Stimulated activated CD4-positive, alpha-beta T cell treated with anti-CD3 and anti-CD28 coated beads, Interleukin-4, amount 100 ng/mL, for 48 hours (primary cell): Measurements from ENCODE around the gene ADCY3.

Source experiments
- DNase-seq, 2 donors: peaks; one replicate each; pipeline ENCODE4 v3.0.0-alpha.2; 2020; ENCODE audit warnings: low read depth in 2 of 2

The ADCY3 gene

DNA sequence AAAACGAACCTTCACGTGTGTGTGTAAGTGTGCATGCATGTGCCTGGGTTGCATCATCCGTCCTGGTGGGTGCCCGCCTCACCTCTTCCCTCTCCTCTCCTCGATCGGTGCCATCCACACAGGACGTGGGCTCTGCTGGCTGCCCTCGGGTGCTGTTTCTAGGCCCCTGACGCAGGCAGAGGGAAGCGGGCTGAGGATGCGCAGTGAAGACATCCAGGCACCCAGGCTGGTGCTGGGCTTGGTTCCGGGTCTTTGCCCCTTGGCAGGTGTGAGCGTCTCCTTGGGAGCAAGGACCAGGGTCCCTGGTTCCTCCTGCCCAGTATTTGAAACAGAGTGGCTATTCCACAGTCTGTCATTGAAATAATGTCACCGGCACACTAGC lies 6.2 kb upstream of the ADCY3 start:
- no peak for DNase-seq

DNA sequence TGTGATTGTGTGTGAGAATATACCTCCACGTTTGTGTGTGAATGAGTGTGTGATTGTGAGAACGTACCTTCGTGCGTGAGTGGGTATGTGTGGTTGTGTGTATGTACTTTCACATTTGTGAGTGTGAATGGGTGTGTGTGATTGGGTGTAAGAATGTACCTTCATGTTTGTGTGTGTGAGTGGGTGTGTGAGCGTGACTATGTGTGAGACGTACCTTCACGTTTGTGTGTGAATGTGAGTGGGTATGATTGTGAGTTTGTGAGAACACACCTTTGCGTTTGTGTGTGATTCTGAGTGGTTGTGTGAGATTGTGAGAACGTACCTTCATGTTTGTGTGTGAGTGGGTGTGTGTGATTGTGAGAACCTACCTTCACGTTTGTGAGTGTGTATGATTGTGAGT lies 5.8 kb upstream of the ADCY3 start:
- DNase-seq, result no peak

DNA sequence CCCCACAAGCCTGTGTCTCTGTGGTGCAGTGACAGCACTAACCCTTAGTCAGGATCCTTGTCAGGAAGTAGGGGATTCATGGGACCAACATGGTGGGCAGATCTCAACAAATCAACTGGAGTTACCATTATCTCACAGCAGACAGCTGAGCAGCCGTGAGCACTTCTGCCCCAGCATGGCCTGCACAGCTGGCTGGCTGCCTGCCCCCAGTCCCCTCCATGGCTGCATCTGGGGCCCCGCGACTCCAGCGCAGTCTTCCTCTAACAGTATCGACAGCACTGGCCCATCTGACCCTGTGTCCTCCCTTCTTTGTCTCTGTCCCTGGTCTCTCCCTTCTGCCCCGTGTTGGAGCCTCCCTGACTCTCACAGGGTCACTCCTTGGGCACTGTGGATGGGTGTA lies 4.7 kb upstream of the ADCY3 start:
- no peak for DNase-seq

DNA sequence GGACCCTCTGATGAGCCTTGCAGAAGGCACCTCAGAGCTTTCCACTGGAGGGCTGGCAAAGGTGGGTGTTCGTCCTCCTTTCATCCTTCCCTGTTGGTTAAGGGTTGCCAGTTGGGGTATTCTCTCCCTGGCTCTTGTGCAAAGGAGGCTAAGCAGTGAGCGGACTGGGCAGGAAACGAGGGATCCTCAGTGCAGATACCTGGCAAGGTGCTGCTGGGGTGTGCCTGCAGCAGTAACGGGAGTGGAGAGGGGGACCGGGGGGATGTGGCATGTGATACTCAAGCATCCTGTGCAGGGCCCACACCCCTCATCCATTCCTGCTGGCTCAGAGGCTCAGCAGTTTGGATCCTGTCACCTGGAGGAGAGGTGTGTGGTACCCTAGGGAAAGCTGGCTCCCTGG lies 4.2 kb upstream of the ADCY3 start:
- DNase-seq, result no peak

DNA sequence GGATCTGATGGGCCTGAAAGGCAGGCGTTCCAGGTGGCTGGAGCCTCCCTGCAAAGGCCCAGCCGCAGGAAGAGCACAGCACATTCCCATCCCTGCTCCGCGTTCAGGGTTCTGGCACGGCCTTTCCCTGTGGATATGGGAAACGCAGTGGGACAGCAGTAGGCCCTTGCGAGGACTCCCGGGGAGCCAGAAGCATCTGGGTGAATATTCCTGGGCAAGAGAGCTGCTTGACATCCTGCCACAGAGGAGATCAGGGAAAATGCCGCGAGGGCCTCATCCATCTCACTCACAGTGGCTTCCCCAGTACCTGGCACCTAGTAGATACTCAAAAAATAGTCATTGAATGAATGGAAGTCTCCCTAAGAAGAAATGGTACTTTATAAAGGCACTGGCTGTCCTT lies 3.1 kb upstream of the ADCY3 start:
- no peak for DNase-seq

DNA sequence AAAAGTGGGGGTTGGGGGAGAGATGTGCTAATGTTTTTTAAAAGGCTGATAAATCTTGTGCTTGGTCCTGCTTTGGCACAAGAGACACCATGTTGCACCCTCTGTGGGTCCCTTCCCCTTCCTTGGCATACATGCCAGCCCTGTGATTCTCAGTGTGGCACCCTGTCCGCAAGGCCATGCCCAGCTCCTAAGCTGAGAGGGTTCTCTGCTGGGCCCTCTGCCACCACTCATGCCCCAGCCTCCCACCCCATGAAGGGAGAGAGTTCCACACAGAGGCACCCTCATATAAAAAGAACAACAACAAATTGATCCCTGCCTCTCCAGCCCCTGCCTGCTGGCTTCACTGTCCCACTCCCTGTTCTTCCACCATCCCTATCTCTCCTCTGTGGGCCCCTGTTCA lies 2.5 kb upstream of the ADCY3 start:
- no peak for DNase-seq

DNA sequence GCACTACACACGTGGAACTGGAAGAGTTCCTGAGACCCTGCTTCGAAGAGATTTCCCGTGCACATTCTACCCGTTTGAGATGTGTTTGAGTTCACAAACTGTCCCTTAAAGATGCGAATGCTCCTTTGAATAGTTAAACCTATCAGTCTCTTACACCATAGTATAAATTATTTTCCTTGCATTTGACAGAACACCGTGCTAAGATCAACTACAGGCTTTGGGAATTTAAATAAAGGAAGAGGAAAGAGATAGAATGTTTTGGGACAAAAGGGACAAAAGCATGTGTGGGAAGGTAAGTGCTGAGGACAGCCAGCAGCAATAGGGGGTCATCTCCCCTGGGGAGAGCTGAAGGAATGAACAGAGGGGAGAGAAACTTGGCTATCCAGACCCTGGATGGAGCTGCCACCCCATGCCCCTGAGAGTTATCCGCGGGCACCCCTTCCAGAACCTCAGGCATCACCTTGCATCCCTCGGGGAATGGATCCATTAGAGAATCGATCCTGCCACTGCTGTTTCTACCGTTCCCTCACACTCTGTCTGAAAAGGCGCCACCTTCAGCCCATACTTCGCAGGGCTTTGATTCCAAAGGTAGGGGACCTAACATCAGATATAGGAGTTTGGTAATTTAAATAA lies 888 bp upstream of the ADCY3 start:
- no peak for DNase-seq

DNA sequence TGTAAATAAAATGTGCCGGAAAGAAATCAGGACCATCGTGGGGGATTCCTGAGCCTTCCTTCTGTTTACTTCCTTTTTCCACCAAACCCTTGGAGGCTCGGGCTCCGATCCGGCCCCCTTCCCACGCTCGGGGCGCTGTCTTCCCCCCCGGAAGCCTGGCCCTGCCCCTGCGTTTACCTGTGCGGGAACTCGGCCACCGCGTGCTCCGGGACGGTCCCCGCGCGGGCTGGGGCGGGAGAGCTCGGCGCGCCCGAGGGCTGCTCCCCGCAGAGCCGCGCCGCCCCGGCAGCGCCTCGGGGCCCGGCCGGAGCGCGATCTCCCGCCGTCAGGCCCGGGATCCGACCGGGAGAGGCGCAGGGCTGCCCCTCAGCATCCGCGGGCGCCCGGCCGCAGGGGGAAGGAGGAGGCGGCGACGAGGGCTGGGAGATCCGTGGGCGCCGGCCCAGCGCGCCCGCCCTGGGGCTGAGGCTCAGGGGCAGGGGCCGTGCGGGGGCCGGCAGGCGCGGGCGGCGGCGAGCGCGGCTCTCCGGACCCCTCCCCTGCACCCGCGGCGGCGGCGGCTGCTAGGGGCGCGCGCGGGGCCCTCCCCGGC lies 435 bp downstream of the ADCY3 start:
- peak in 1 of 2 donors; percentile 26 for DNase-seq

DNA sequence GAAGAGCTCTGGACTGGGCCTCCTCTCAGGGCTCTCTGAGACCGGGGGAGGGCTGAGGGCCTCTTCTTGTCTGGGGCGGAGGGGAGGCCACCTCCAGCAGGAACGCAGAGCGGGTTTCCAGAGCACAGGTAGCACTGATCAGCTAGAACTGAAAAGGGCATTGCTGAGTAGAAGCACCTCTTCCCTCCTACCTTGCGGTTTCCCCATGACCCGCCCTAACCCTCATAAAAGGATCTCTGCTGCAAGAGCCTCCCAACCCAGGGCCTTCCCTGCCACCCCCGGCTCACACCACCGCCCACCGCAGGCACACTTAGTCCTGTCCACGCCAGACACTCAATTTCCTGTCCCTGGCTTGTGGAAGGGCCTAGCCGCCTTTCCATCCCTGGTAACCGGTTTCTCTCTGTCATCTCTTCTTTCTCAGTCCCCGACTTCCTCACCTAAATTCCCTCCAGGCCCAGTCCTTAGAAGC lies 966 bp downstream of the ADCY3 start:
- peak; percentile 42 to 44 for DNase-seq

DNA sequence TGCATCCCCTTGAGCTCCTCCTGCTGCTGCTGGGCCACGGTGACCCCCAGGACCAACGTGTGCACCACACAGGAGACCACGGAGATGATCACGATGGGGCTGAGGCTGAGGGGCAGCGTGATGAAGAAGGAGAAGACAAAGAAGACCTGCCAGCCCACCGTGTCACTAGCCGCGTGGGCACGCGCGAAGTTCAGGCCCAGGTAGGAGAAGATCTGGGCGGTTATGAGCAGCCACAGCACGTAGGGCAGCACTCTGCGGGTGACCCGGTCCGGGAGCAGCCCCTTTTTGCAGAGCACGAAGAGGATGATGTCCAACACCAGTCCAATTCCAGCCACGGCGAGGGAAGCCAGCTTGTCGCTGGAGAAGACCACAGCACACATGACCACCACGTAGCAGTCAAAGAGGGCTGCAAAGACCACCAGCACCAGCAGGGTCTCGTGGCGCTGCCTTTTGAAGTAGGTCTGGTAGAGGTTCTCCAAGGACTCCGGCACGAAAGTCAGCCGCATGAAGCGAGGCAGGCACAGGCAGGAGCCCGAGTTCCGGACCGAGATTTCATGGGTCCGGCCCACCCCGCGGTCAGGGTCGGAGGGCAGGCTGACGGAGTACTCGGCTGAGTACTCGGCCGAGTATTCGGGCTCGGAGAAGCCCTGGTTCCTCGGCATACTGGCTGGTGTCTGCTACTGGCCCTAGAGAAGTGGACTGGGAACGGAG lies 1.6 kb downstream of the ADCY3 start:
- DNase-seq, result no peak

DNA sequence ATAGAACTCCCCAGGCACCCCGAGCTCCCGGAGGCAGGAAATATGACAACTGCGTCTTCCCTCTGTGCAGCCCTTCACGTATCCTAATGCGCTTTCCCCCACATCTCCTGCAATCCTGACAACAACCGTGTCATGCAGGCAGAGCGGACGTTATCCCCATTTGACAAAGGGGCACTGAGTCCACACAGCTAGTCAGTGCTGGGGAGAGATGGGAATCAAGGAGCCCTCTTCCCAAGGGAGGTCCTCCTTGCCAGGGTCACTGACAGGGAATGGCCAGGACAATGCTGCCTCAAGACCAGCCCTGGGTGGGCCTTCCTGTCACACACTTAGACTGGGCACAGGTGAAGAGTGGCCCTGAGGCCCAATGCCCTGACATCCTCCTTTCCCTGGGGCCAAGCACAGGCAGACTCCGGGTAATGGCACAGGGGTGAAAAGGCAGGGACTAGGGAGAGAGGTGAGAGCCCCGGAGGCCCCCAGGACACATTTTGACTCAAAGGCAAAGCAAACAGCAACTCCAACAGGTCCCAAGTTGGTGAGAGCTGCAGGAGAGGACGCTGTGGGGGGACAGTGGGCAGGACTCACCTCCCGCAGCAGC lies 2.2 kb downstream of the ADCY3 start:
- DNase-seq, result no peak

DNA sequence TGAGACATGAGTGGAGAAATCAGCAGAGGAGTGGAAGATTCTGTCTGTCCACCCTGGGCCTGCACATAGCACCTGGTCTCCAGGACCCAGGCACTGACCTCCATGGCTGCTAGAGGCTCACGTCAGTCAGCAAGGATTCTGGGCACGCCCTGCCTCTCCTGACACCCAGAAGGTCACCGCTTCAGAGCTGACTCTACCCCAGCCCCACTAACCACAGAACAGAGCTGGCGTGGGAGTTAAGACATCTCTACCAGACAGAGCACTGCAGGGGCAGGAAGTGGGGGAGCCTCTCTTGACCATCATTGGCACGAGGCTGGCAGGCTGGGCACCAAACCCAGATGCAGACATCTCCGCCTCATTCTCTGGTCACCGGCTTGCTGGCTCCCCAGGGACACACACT lies 3.0 kb downstream of the ADCY3 start:
- peak in 1 of 2 donors; percentile 14 for DNase-seq

DNA sequence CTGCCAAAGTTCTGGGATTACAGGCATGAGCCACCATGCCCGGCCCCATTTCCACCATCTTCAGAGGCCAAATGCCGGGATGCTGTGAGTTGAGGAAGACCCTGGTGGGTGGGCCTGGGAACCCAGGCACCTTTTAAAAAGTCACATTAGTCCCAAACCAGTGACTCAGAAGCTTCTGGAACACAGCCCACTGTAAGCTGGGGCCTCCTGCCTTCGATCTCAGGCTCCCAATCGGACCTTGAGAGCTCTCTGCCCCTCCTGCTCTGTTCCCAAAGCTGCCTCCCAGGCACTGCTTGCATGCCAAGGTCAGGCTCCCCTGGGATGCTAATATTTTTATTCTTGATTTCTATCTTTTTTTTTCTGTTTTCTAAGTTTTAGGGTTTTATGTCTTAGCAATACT lies 4.2 kb downstream of the ADCY3 start:
- no peak for DNase-seq

DNA sequence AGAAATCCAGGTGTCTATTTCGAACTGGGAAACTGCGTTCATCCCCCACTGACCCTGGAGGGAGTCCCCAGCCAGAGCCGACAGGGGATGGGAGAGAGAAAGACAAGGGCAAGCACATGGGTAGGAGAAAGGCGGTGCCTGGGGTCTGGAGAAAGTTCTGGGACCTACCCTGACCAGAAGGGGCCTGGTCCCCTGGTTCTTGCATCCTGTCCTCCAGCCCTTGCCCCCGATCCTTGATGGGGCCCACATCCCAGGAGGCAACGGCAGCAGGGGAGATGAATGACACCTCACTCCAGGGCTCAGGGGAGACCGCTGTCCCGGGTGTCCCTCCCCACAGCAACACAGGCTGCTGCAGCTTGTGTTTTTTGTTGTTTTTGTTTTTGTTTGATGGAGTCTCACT lies 4.9 kb downstream of the ADCY3 start:
- DNase-seq, result no peak

DNA sequence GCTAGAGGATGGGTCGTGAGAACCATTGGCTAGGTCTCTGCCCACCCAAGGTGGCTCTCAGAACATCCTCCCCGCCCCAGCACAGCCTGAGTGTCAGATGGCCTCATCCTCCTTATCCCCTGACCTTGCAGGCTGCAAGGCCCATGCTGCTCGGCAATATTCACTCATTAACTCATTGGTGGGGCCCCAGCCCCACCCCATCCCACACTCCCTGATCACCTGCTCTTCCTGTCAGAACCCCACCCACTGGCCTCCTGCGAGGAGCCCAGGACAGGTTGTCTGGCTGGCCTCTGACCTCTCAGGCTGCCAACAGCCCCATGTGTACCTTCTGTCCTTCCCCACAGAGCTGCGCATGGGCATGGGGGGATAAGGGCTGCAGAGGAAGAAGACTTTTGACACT lies 5.3 kb downstream of the ADCY3 start:
- DNase-seq, result no peak

DNA sequence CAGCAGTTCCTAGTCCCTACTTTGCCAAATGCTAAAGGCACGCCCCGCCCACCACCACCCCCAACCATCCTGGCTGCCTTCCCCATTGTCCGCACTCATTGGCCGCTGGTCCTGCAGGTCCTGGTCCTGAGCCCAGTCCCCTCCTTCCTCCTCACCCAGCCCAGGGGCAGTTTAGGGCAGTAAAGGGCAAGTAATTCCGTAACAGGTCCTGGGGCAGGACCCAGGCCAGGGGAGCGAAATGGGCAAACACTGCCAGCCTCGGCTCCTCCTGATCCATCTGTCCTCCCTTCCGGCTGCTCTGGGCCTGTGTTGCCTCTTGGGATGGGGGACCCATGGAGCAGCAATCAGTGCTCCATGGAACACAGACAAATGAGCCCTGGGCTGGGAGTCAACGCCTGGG lies 6.1 kb downstream of the ADCY3 start:
- DNase-seq, result no peak

DNA sequence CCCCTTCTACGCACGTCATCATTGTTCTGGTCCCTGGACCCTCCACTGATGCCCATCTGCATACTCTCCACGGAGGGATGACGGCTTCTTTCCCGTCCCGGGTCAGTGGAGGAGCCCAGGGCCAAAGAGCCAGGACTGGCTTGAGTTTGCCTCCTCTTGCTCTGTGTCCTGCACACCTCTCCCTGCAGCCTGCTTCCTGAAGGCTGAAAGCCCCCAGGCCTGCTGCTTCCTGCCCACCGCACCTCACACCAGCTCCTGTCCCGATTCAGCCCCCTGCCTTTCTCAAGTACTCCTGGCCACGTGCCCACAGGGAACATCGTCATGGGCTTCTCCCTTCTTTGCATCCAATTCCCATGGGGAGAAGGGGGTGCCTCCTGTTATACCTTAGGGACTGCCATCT lies 7.1 kb downstream of the ADCY3 start:
- no peak for DNase-seq

DNA sequence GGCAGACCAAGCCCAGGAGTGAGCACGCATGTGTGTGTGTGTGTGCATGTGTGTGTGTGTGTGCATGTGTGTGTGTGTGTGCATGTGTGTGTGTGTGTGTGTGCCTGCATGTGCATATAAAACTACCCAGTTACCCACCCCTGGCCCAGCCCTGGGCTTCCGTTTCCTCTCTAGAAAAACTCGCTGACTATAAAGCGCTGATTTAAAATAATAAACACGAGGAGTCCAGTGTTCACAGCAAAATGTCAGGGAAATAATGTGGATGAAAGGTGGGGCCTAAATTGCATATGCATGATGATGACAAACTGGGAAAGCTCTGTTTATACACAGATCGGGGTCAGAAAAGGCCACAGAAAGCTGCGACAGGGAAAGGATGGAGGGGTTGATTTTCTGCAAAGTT lies 7.5 kb downstream of the ADCY3 start:
- DNase-seq, result no peak

DNA sequence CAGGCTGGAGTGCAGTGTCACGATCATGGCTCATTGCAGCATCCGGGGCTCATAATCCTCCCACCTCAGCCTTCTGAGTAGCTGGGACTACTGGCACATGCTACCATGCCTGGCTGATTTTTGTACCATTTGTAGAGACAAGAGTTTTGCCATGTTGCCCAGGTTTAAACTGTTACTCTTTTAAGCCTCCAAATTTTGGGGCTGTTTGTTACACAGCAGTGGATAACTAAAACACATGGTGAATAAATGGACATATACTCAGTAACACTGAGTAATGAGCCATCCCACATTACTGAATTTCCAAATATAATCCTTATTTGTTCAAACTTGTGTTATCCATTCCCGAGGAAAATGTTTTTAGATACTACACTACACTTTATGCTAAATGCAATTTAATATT lies 9.8 kb downstream of the ADCY3 start:
- no peak for DNase-seq

DNA sequence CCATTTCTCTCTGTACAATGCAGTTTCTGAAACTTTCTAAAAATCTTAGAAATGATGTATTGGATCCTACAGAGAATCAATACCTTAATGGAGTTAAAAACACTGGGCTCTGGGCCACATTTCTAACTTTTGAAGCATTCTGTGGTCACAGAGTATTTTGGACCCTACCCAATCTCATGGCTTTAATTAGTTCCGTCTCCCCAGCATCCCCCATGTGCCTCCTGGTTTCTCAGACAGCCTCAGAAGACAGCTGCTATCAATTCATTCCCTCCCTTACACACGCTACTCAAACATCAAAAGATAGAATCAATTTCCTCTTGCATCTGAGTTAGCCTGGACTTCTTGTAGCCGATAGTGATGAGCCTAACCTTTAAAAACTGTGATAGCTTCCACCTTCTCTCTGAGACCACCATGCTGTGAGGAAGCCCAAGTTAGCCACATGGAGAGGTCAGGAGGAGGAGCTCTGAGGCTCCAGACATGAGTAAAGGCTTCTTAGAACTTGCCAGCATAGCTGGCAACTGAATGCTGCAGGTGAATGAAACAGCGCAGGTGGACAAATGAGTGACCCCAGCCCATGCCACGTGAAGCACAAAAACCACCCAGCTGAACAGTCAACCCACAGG lies 10.4 kb downstream of the ADCY3 start:
- DNase-seq, result no peak

DNA sequence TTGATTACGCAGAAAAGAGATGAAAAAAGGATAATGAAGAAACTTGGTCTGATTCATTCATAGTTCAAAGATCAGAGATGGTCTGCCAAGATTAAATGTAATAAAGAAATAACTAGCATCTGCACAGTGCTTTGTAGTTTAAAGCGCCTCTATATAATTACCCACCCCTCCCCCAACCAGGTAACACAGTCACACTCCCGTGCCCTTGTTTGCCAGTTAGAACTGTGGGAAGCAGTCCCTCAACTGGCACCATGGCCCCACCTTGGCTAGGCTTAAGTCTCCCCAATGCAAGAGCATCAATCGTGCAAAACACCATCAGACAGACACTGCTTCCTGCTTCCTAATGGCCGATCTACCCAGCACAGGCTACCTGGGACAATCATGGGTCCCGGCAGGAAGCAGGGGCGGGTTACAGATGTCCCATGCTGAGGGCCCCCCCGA lies 11.6 kb downstream of the ADCY3 start:
- no peak for DNase-seq

DNA sequence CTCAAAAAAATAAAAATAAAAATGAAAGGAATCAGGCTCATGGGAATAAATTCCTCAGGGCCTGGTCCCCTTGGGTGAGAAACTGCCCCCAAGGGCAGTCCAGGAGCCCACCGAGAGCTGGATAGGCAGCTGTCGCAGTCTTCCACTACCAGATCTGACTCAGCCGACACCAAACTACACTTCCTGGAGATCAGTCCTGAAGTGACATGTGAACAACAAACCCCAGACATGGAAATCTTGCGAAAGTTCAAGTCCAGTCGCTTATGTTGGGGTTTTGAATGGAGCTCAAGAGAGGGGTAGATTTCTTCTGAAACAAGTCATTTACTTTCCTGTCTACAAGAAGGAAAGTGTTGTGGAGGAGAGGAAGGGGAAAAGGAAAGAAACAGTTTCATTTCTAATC lies 12.9 kb downstream of the ADCY3 start:
- DNase-seq, result no peak

DNA sequence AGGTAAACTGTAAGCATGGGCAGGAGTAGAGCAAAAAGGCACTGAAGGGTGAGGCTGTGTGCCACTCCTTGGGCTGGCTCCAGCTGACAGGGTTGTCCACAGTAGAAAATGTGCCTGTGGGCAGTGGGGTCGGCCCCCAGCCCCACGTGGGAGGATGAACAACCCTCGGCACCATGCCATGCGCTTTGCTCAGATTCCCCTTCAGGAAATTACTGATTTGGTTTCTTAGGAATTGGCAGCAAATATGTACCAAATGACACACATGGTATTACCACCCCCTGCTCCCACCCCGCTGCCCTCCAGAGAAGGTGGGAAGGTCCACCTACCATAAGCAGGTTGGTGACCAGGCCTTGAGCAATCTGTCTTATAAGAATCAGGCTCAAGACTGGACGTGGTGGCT lies 13.6 kb downstream of the ADCY3 start:
- DNase-seq, result no peak
